ENCODE data around the gene SSR4.

SSR4 gene

GRCh38 chrX:153831429-153832150 is 37.1 kb downstream of the SSR4 start:
- DNase-seq = no peak

GRCh38 chrX:153832728-153833127 is 38.3 kb downstream of the SSR4 start:
- DNase-seq = no peak

- DNase-seq = no peak
These were observed 42.5 kb downstream of the SSR4 start for GRCh38 chrX:153836921-153837320.

- DNase-seq = no peak
These were observed 50.1 kb downstream of the SSR4 start for GRCh38 chrX:153844509-153845082.

GRCh38 chrX:153845195-153845594 is 50.7 kb downstream of the SSR4 start:
- no peak for DNase-seq

- DNase-seq = no peak
These were observed 51.4 kb downstream of the SSR4 start for GRCh38 chrX:153845842-153846241.
